Neural cell (in vitro differentiated cells): ENCODE results near the gene RSAD1.

ENCODE experiments used
- CTCF ChIP-seq: fragments of 450-650 bp; IDR thresholded peaks from 2 replicates; pipeline ENCODE4 v1.5.1; 2014; ENCODE audit warnings: antibody characterized with exemption, mild to moderate bottlenecking, moderate library complexity; ENCODE audit not compliant: poor library complexity, severe bottlenecking
- EZH2 ChIP-seq: fragments of 200-600, 300-800 bp; shearing (Covaris generic), sonication (generic); IDR thresholded peaks from 2 replicates; pipeline ENCODE4 v1.6.1; 2014; ENCODE audit warnings: antibody characterized with exemption, low read length, borderline replicate concordance, mild to moderate bottlenecking; ENCODE audit not compliant: insufficient read depth, poor library complexity, severe bottlenecking
- POLR2AphosphoS5 ChIP-seq: IDR thresholded peaks from 2 replicates; pipeline ENCODE4 v1.6.1; 2012
- RAD21 ChIP-seq: fragments of 450-650 bp; conservative IDR thresholded peaks from 2 replicates; pipeline ENCODE4 v1.6.1; 2014; ENCODE audit warnings: antibody characterized with exemption, mild to moderate bottlenecking, moderate library complexity
- TAF1 ChIP-seq: IDR thresholded peaks from 2 replicates; pipeline ENCODE4 v1.6.1; 2012; ENCODE audit warnings: low read depth

- no peak for TF ChIP-seq CTCF
- TF ChIP-seq EZH2: no peak
- TF ChIP-seq POLR2AphosphoS5: peak; percentile 11
- no peak for TF ChIP-seq RAD21
- TF ChIP-seq TAF1: no peak
Measured at GRCh38 chr17:50508573-50509460, 30.2 kb downstream of the RSAD1 start.
